Measurements from ENCODE around the gene CYP27B1.

Gene CYP27B1

DNA sequence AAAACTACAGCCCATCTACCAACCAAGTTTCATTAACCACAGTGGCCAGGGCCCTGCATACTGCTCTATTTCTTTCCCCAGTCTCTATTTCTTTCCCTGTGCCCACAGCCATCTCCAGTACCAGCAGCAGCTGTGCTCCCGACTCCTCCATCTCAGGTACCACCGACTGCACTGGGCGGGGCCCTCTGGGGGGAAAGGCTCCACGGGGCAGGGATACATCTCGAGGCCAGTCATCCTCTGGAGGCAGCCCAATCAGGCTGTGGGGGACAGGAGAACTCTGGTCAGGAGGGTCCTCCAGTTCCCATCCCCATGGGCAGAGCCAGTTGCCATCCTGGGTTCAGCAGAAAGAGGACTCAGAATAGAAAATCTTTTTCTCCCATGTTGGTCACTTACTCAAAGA lies 17.8 kb downstream of the CYP27B1 start:
- TF ChIP-seq CREB1 (IDR thresholded peaks at IDR 0.05; ENCODE audit: low read depth) (no peak), RAD21 (IDR thresholded peaks at IDR 0.05; ENCODE audit: low read depth) (no peak), EP300 (IDR thresholded peaks at IDR 0.05; ENCODE audit: borderline replicate concordance) (no peak), REST (IDR thresholded peaks at IDR 0.05; ENCODE audit: low read depth) (no peak), NFIC (IDR thresholded peaks at IDR 0.05) (no peak), EGR1 (IDR thresholded peaks at IDR 0.05) (no peak), YY1 (IDR thresholded peaks at IDR 0.05; ENCODE audit: low read depth) (no peak), TEAD4 (IDR thresholded peaks at IDR 0.05) (no peak), ZBTB7A (IDR thresholded peaks at IDR 0.05; ENCODE audit: low read depth) (no peak), CEBPB (IDR thresholded peaks at IDR 0.05) (no peak), FOXM1 (IDR thresholded peaks at IDR 0.05; ENCODE audit: borderline replicate concordance, low read depth) (no peak), TAF1 (IDR thresholded peaks at IDR 0.05; ENCODE audit: low read depth) (no peak), TCF12 (IDR thresholded peaks at IDR 0.05; ENCODE audit: low read depth) (no peak)
- TF ChIP-seq, protein P1, sequence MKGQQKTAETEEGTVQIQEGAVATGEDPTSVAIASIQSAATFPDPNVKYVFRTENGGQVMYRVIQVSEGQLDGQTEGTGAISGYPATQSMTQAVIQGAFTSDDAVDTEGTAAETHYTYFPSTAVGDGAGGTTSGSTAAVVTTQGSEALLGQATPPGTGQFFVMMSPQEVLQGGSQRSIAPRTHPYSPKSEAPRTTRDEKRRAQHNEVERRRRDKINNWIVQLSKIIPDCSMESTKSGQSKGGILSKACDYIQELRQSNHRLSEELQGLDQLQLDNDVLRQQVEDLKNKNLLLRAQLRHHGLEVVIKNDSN (IDR thresholded peaks at IDR 0.05) = no peak
- TF ChIP-seq, protein P2, sequence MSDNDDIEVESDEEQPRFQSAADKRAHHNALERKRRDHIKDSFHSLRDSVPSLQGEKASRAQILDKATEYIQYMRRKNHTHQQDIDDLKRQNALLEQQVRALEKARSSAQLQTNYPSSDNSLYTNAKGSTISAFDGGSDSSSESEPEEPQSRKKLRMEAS (IDR thresholded peaks at IDR 0.05) = no peak

DNA sequence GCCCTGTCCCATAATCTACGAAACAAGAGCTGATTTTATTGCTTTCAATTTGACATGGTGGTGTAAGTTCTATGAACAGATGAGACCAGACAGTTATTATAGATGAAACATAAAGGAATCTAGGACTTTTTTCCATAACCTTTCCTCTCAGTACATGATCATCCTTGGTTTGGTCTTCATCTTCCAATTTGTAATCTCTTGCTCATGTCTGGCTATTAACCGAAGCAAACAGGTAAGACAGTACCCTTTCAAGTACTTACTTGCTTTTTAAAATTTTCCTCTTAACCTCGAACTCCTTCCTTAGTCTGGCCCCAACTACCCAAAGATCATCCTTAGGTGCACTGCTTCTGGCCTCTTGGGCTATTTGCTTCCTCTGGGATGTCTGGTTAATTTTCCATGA lies 20.9 kb downstream of the CYP27B1 start:
- no peak for TF ChIP-seq YY1 (IDR thresholded peaks at IDR 0.05; ENCODE audit: low read depth)
- TF ChIP-seq EGR1 (IDR thresholded peaks at IDR 0.05) = no peak
- TF ChIP-seq NFIC (IDR thresholded peaks at IDR 0.05) = no peak
- TF ChIP-seq, protein P2 (IDR thresholded peaks at IDR 0.05) = no peak
- no peak for TF ChIP-seq TAF1 (IDR thresholded peaks at IDR 0.05; ENCODE audit: low read depth)
- TF ChIP-seq ZBTB7A (IDR thresholded peaks at IDR 0.05; ENCODE audit: low read depth) = no peak
- TF ChIP-seq TEAD4 (IDR thresholded peaks at IDR 0.05) = no peak
- TF ChIP-seq, protein P1 (IDR thresholded peaks at IDR 0.05) = no peak
- TF ChIP-seq EP300 (IDR thresholded peaks at IDR 0.05; ENCODE audit: borderline replicate concordance) = no peak
- no peak for TF ChIP-seq REST (IDR thresholded peaks at IDR 0.05; ENCODE audit: low read depth)
- TF ChIP-seq TCF12 (IDR thresholded peaks at IDR 0.05; ENCODE audit: low read depth) = no peak
- no peak for TF ChIP-seq CEBPB (IDR thresholded peaks at IDR 0.05)
- TF ChIP-seq CREB1 (IDR thresholded peaks at IDR 0.05; ENCODE audit: low read depth) = no peak
- TF ChIP-seq RAD21 (IDR thresholded peaks at IDR 0.05; ENCODE audit: low read depth) = no peak
- no peak for TF ChIP-seq FOXM1 (IDR thresholded peaks at IDR 0.05; ENCODE audit: borderline replicate concordance, low read depth)

GRCh38 chr12:57745485-57745881 lies 21.4 kb downstream of the CYP27B1 start:
- TF ChIP-seq ZBTB7A (IDR thresholded peaks at IDR 0.05; ENCODE audit: low read depth) (no peak), CEBPB (IDR thresholded peaks at IDR 0.05) (no peak), EGR1 (IDR thresholded peaks at IDR 0.05) (no peak), TCF12 (IDR thresholded peaks at IDR 0.05; ENCODE audit: low read depth) (peak; percentile 6; the same call in 1 of the 2 replicates)

DNA sequence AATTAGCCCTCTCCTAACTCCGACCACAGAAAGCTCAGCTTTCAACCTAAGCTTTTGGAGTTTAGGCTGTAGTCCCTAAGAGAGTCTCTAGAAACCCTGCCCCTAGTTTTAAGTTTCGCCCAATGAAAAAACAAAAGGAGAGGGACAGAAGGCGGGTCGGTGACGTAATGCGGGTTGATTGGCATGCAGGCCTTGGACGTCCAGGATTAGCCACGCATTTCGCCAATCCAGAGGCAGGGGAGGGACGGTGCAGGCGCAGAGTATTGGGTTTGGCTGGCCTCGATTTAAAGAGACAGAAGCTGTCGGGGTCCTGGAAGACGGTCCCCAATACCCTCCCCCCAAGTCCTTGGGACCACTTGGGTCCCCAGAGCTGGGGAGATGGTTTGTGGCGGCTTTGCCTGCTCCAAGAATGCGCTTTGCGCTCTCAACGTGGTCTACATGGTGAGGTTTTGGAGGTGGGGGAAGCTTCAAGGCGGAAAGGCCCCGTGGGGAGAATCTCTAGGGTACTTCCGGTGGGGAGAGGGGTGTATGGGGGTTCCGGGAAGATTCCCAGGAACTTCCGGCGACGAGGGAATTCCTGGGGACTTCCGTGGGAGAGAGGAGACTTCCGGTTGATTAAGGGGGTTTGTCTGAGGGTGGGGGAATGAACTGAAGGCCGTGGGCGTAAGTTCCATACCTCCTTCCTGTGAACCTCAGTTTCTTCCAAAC lies 21.9 kb downstream of the CYP27B1 start, which contains the start of gene TSPAN31:
TSS of gene TSPAN31 (plus strand) at position 263 of the 708 bp plus-strand sequence. CDS start at position 379, 116 bp downstream.
- TF ChIP-seq, protein P2 (IDR thresholded peaks at IDR 0.05) = peak; percentile 87
- TF ChIP-seq EP300 (IDR thresholded peaks at IDR 0.05; ENCODE audit: borderline replicate concordance) (0 out of 2 replicates have a peak, but pooled peaks have one; percentile 5), CREB1 (IDR thresholded peaks at IDR 0.05; ENCODE audit: low read depth) (peak; percentile 55; the same call in 1 of the 2 replicates), FOXM1 (IDR thresholded peaks at IDR 0.05; ENCODE audit: borderline replicate concordance, low read depth) (peak; percentile 36; the same call in 1 of the 2 replicates), REST (IDR thresholded peaks at IDR 0.05; ENCODE audit: low read depth) (no peak), TAF1 (IDR thresholded peaks at IDR 0.05; ENCODE audit: low read depth) (no peak; the same call in 1 of the 2 replicates), CEBPB (IDR thresholded peaks at IDR 0.05) (no peak), EGR1 (IDR thresholded peaks at IDR 0.05) (peak; percentile 60; the same call in 1 of the 2 replicates), TCF12 (IDR thresholded peaks at IDR 0.05; ENCODE audit: low read depth) (peak; percentile 19; the same call in 1 of the 2 replicates), NFIC (IDR thresholded peaks at IDR 0.05) (peak; percentile 55; the same call in 1 of the 2 replicates), ZBTB7A (IDR thresholded peaks at IDR 0.05; ENCODE audit: low read depth) (peak; percentile 91), RAD21 (IDR thresholded peaks at IDR 0.05; ENCODE audit: low read depth) (no peak), YY1 (IDR thresholded peaks at IDR 0.05; ENCODE audit: low read depth) (0 out of 2 replicates have a peak, but pooled peaks have one; percentile 12), TEAD4 (IDR thresholded peaks at IDR 0.05) (peak; percentile 39)
- TF ChIP-seq, protein P1 (IDR thresholded peaks at IDR 0.05) = no peak

All from Ishikawa (cell line).